ENCODE measurements around the gene CEP57L1.

- TF ChIP-seq SUZ12 (IDR thresholded peaks at IDR 0.05; ENCODE audit: extremely low read depth, insufficient read depth, insufficient read length) (no peak), YY1 (IDR thresholded peaks at IDR 0.05; ENCODE audit: insufficient read depth, insufficient read length) (no peak)
Observed at GRCh38 chr6:109130065-109130464, 34.8 kb downstream of the CEP57L1 start.
